OCI-LY7 (cell line): ENCODE results near the gene TNFAIP8L2. TPM values are rescaled to one million over a fixed set of nuclear protein-coding genes. Genes with fewer than 3 reads are reported as not detected.

Source experiments
- BruUV-seq: library from RNA; stranded (reverse); fragments of 400-500 nt; replicated peaks from 2 replicates; lab custom pipeline; 2021; lab: Mats Ljungman, UMichigan
- CTCF ChIA-PET: fragments of 300-600 bp; sonication (Branson Sonifier 250); formaldehyde crosslinking; loops from one replicate; lab custom pipeline; 2022; ENCODE audit warnings: antibody characterized with exemption; ENCODE audit not compliant: unreplicated experiment; lab: Charles Lee
- POLR2A ChIA-PET: fragments of 300-600 bp; sonication (Branson Sonifier 250); formaldehyde crosslinking; loops from one replicate; lab custom pipeline; 2022; ENCODE audit warnings: antibody characterized with exemption; lab: Charles Lee
- DNase-seq: peaks from one replicate; pipeline ENCODE4 v3.0.0-alpha.2; 2015; ENCODE audit warnings: low spot score
- H2AFZ ChIP-seq: fragments of 200-600 bp; sonication (generic), shearing (Covaris generic); 2 replicates; pipeline ENCODE4 v1.6.1; 2014; ENCODE audit warnings: mild to moderate bottlenecking, antibody characterized with exemption, low read length, moderate library complexity
- H3K27ac ChIP-seq: fragments of 200-600 bp; sonication (generic); 2 replicates; pipeline ENCODE4 v1.5.1; 2014; ENCODE audit warnings: mixed run types, low read depth, mild to moderate bottlenecking, moderate library complexity, low read length, inconsistent platforms; ENCODE audit not compliant: poor library complexity, severe bottlenecking
- H3K36me3 ChIP-seq: fragments of 200-600 bp; sonication (generic); 2 replicates; pipeline ENCODE4 v1.6.1; 2014; ENCODE audit warnings: mild to moderate bottlenecking, antibody characterized with exemption, low read length, moderate library complexity, mixed read lengths; ENCODE audit not compliant: insufficient read depth
- H3K4me1 ChIP-seq: fragments of 200-600 bp; sonication (generic); 2 replicates; pipeline ENCODE4 v1.5.1; 2014; ENCODE audit warnings: mild to moderate bottlenecking, low read length; ENCODE audit not compliant: insufficient read depth, poor library complexity, severe bottlenecking
- H3K4me2 ChIP-seq: fragments of 200-600 bp; sonication (generic); 2 replicates; pipeline ENCODE4 v1.6.1; 2014; ENCODE audit warnings: mild to moderate bottlenecking, low read length
- H3K4me3 ChIP-seq: fragments of 200-600 bp; sonication (generic); 2 replicates; pipeline ENCODE4 v1.5.1; 2014; ENCODE audit warnings: mild to moderate bottlenecking, low read depth, low read length; ENCODE audit not compliant: poor library complexity, severe bottlenecking
- H3K79me2 ChIP-seq: fragments of 200-600 bp; sonication (generic); 2 replicates; pipeline ENCODE4 v1.6.1; 2016; ENCODE audit warnings: low read depth, mild to moderate bottlenecking, low read length, moderate library complexity, mixed read lengths; ENCODE audit not compliant: insufficient read depth
- H3K9me2 ChIP-seq: fragments of 200-600 bp; sonication (generic); 2 replicates; pipeline ENCODE4 v1.6.1; 2016; ENCODE audit warnings: mild to moderate bottlenecking, low read length, mixed read lengths; ENCODE audit not compliant: insufficient read depth
- H3K9me3 ChIP-seq: fragments of 200-600 bp; sonication (generic); 2 replicates; pipeline ENCODE4 v1.6.1; 2014; ENCODE audit warnings: mild to moderate bottlenecking, mixed run types, low read length, mixed read lengths
- H4K20me1 ChIP-seq: fragments of 200-600 bp; sonication (generic); 2 replicates; pipeline ENCODE4 v1.6.1; 2014; ENCODE audit warnings: mild to moderate bottlenecking, antibody characterized with exemption, low read length, moderate library complexity, mixed read lengths; ENCODE audit not compliant: insufficient read depth
- EZH2phosphoT487 ChIP-seq: fragments of 200-600 bp; sonication (generic); IDR thresholded peaks from 2 replicates; pipeline ENCODE4 v1.6.1; 2018; ENCODE audit warnings: low read depth, borderline replicate concordance, mild to moderate bottlenecking, mixed run types, antibody characterized with exemption, low read length, moderate library complexity, mixed read lengths
- intact Hi-C: fragments of 100-400 bp; cut with micrococcal nuclease; formaldehyde crosslinking; loops from one replicate; pipeline ENCODE4 v1.10.0; 2022; ENCODE audit not compliant: unreplicated experiment
- total RNA-seq, 2 experiments: library from RNA; depleted of rRNA in 1 of 2; stranded (reverse); fragments of >200 nt in 1 of 2; shearing (Covaris generic) in 1 of 2; gene quantifications; 2 replicates each; pipeline ENCODE4 v1.2.3, GENCODE V29; 2014 to 2022
- TF ChIP-seq, protein P1 (sequence below): fragments of 200-600 bp; sonication (generic); conservative IDR thresholded peaks from 2 replicates; pipeline ENCODE4 v1.5.1; 2014; ENCODE audit warnings: mild to moderate bottlenecking, antibody characterized with exemption, low read length, moderate library complexity, mixed read lengths

TNFAIP8L2 gene
- total RNA-seq, 2 experiments from 2014 or later: 9.2 to 12.5 TPM

DNA sequence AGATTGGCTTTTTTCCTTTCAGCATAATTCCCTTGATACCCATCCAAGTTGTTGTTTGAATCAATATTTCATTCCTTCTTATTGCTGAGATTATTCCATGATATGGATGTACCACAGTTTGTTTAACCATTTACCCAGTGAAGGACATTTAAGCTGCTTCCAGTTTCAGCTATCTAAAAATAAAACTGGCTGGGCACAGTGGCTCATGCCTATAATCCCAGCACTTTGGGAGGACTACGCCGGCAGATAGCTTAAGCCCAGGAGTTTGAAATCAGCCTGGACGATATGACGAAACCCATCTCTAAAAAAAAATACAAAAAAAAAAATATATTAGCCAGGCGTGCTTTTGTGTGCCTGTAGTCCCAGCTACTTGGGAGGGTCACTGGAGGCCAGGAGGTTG, 42.6 kb upstream of the TNFAIP8L2 start:
- H3K27ac ChIP-seq: no peak overlapping the region
- BruUV-seq: no TSS peak
- H3K4me1 ChIP-seq: no peaks in the 10 kb centered on the region
- H2AFZ ChIP-seq: no peak overlapping the region
- CTCF ChIA-PET: interaction anchor here (0.6 kb wide), 1 partner anchor 477 kb away, joined by 4 read pairs; no protein-coding TSS in a partner anchor
- H3K9me3 ChIP-seq: no peaks in the 10 kb centered on the region
- no peaks in the 10 kb centered on the region for H4K20me1 ChIP-seq
- peaks cover 9% of the 10 kb centered on the region for H3K36me3 ChIP-seq
- TF ChIP-seq, protein P1, sequence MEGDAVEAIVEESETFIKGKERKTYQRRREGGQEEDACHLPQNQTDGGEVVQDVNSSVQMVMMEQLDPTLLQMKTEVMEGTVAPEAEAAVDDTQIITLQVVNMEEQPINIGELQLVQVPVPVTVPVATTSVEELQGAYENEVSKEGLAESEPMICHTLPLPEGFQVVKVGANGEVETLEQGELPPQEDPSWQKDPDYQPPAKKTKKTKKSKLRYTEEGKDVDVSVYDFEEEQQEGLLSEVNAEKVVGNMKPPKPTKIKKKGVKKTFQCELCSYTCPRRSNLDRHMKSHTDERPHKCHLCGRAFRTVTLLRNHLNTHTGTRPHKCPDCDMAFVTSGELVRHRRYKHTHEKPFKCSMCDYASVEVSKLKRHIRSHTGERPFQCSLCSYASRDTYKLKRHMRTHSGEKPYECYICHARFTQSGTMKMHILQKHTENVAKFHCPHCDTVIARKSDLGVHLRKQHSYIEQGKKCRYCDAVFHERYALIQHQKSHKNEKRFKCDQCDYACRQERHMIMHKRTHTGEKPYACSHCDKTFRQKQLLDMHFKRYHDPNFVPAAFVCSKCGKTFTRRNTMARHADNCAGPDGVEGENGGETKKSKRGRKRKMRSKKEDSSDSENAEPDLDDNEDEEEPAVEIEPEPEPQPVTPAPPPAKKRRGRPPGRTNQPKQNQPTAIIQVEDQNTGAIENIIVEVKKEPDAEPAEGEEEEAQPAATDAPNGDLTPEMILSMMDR: no peak
- no peak for TF ChIP-seq EZH2phosphoT487
- DNase-seq: no peak
- POLR2A ChIA-PET: interaction anchor here (0.7 to 0.9 kb wide), 4 partner anchors 8 to 43 kb away, joined by 3 to 7 read pairs (median 4); partner anchors contain the start of gene GABPB2
- intact Hi-C loops: no loop called here
- no peak overlapping the region for H3K4me3 ChIP-seq
- H3K79me2 ChIP-seq: no peaks in the 10 kb centered on the region
- H3K9me2 ChIP-seq: no peaks in the 10 kb centered on the region
- H3K4me2 ChIP-seq: no peak overlapping the region

DNA sequence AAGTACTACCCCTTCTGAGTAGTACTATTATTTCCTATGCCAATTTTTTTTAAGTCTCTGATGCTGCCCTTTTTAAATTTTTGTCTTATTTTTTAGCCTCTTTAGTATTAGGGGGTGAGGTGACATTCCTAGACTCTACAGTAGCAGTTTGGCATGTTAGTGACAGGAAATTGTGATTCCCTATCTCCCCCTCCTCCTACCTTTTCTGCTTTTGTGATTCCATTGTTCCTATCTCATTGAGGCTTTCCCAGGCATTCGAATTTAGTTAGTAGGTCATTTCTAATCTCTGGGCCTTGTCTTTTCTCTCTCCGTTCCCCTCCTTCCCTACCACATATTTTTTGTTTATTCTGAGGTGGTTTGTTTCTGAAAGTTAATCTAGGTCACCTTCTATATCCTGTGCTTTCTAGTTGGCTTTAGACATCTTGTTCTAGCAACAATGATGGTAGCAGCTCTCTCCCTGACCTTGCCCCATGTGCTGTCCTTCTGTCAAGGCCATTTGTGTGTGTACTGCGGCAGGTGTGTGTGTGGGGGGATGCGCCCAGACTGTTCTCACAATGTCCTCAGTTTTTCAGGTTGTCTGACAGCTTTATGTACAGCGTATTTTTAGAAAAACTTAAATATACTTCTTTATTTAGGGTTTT, 31.6 kb upstream of the TNFAIP8L2 start:
- TSS peak; percentile 41 for BruUV-seq
- H3K36me3 ChIP-seq: no peaks in the 10 kb centered on the region
- no peaks in the 10 kb centered on the region for H3K79me2 ChIP-seq
- no peak overlapping the region for H3K4me3 ChIP-seq
- no peaks in the 10 kb centered on the region for H3K9me3 ChIP-seq
- intact Hi-C loops: no loop called here
- CTCF ChIA-PET: no interaction called here
- H3K9me2 ChIP-seq: no peaks in the 10 kb centered on the region
- POLR2A ChIA-PET: interaction anchor here (0.7 kb wide), 1 partner anchor 99 kb away, joined by 7 read pairs; no protein-coding TSS in a partner anchor
- TF ChIP-seq EZH2phosphoT487: no peak
- TF ChIP-seq, protein P1: no peak
- no peaks in the 10 kb centered on the region for H4K20me1 ChIP-seq
- no peak overlapping the region for H2AFZ ChIP-seq
- DNase-seq: no peak
- no peak overlapping the region for H3K4me2 ChIP-seq
- no peak overlapping the region for H3K27ac ChIP-seq
- H3K4me1 ChIP-seq: no peaks in the 10 kb centered on the region

DNA sequence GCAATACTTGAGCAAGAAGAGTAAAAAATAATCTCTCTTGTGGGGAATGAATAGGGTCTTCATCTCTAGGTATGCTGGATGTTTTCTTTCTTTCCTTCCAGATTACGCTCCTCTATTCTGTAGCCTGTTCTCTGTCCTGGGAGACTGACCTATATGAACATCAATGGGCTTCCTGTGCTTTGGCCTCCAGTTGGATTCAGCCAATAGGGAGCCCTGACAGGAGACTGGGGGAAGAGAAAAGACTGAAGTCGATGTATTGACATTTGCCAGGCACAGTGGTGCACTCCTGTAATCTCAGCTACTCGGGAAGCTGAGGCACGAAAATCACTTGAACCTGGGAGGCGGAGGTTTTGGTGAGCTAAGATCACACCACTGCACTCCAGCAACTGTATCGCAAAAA, 27.6 kb upstream of the TNFAIP8L2 start:
- H2AFZ ChIP-seq: no peak overlapping the region
- no peaks in the 10 kb centered on the region for H3K9me2 ChIP-seq
- H4K20me1 ChIP-seq: no peaks in the 10 kb centered on the region
- H3K9me3 ChIP-seq: no peaks in the 10 kb centered on the region
- no peak overlapping the region for H3K27ac ChIP-seq
- ChIA-PET POLR2A (interaction anchor here (0.6 to 1.1 kb wide), 3 partner anchors 29 to 363 kb away, joined by 3 to 8 read pairs (median 4); partner anchors contain the start of gene CTSS), CTCF (no interaction called here)
- no peaks in the 10 kb centered on the region for H3K79me2 ChIP-seq
- H3K4me3 ChIP-seq: no peak overlapping the region
- BruUV-seq: no TSS peak
- intact Hi-C loops: no loop called here
- H3K4me1 ChIP-seq: no peaks in the 10 kb centered on the region
- no peak for TF ChIP-seq EZH2phosphoT487
- TF ChIP-seq, protein P1: no peak
- H3K4me2 ChIP-seq: no peak overlapping the region
- H3K36me3 ChIP-seq: no peaks in the 10 kb centered on the region
- no peak for DNase-seq
